OCI-LY1 (cell line): Measurements from ENCODE around the gene PTPRD.

Experiments
- H2AFZ ChIP-seq: fragments of 200-600 bp; sonication (generic), shearing (Covaris generic); 2 replicates; pipeline ENCODE4 v1.6.0; 2014; ENCODE audit warnings: antibody characterized with exemption, mild to moderate bottlenecking, low read length
- H3F3A ChIP-seq: fragments of 200-600 bp; sonication (generic), shearing (Covaris generic); 2 replicates; pipeline ENCODE4 v1.6.0; 2014; ENCODE audit warnings: mild to moderate bottlenecking, antibody characterized with exemption, low read length, moderate library complexity; ENCODE audit not compliant: insufficient read depth
- H3K27ac ChIP-seq: fragments of 200-600 bp; sonication (generic); 2 replicates; pipeline ENCODE4 v1.5.1; 2014; ENCODE audit warnings: low read length, mixed run types, mild to moderate bottlenecking, low read depth; ENCODE audit not compliant: poor library complexity, severe bottlenecking
- H3K27me3 ChIP-seq: fragments of 200-600 bp; sonication (generic); 2 replicates; pipeline ENCODE4 v1.6.0; 2014; ENCODE audit warnings: antibody characterized with exemption, mild to moderate bottlenecking, low read length, moderate library complexity; ENCODE audit not compliant: insufficient read depth
- H3K36me3 ChIP-seq: fragments of 200-600 bp; sonication (generic); 2 replicates; pipeline ENCODE4 v1.6.1; 2014; ENCODE audit warnings: mild to moderate bottlenecking, antibody characterized with exemption, low read length, moderate library complexity, mixed read lengths; ENCODE audit not compliant: insufficient read depth
- H3K4me1 ChIP-seq: fragments of 200-600 bp; sonication (generic); 2 replicates; pipeline ENCODE4 v1.5.1; 2014; ENCODE audit warnings: mild to moderate bottlenecking, low read length, moderate library complexity; ENCODE audit not compliant: insufficient read depth, severe bottlenecking
- H3K4me2 ChIP-seq: fragments of 200-600 bp; sonication (generic), shearing (Covaris generic); 2 replicates; pipeline ENCODE4 v1.6.1; 2014; ENCODE audit warnings: low read length
- H3K4me3 ChIP-seq: fragments of 200-600 bp; sonication (generic); 2 replicates; pipeline ENCODE4 v1.5.1; 2014; ENCODE audit warnings: low read length, low read depth, mild to moderate bottlenecking, mixed read lengths; ENCODE audit not compliant: poor library complexity, severe bottlenecking
- H3K79me2 ChIP-seq: fragments of 200-600 bp; shearing (Covaris generic); 2 replicates; pipeline ENCODE4 v1.6.1; 2016; ENCODE audit warnings: mixed run types, low read length, mixed read lengths; ENCODE audit not compliant: insufficient read depth
- H3K9ac ChIP-seq: fragments of 200-600 bp; sonication (generic), shearing (Covaris generic); 2 replicates; pipeline ENCODE4 v1.6.1; 2014; ENCODE audit warnings: mild to moderate bottlenecking, low read length, mixed read lengths
- H3K9me2 ChIP-seq: fragments of 200-600 bp; sonication (generic), shearing (Covaris generic); 2 replicates; pipeline ENCODE4 v1.6.1; 2014; ENCODE audit warnings: low read depth, mild to moderate bottlenecking, low read length, mixed read lengths
- H3K9me3 ChIP-seq: fragments of 200-600 bp; shearing (Covaris generic); 2 replicates; pipeline ENCODE4 v1.6.1; 2014; ENCODE audit warnings: low read length, mixed read lengths
- H4K20me1 ChIP-seq: fragments of 200-600 bp; sonication (generic), shearing (Covaris generic); 2 replicates; pipeline ENCODE4 v1.6.0; 2016; ENCODE audit warnings: mild to moderate bottlenecking, low read length; ENCODE audit not compliant: insufficient read depth
- EZH2 ChIP-seq: fragments of 200-600 bp; sonication (generic), shearing (Covaris generic); IDR thresholded peaks from 2 replicates; pipeline ENCODE4 v1.8.0; 2017; ENCODE audit warnings: borderline replicate concordance, mixed run types, mild to moderate bottlenecking, antibody characterized with exemption, low read length, moderate library complexity, mixed read lengths
- TF ChIP-seq, protein P1 (sequence below): fragments of 200-600 bp; sonication (generic), shearing (Covaris generic); IDR thresholded peaks from 2 replicates; pipeline ENCODE4 v1.5.1; 2017; ENCODE audit warnings: mild to moderate bottlenecking, antibody characterized with exemption, low read length, moderate library complexity, mixed read lengths

Gene PTPRD

DNA sequence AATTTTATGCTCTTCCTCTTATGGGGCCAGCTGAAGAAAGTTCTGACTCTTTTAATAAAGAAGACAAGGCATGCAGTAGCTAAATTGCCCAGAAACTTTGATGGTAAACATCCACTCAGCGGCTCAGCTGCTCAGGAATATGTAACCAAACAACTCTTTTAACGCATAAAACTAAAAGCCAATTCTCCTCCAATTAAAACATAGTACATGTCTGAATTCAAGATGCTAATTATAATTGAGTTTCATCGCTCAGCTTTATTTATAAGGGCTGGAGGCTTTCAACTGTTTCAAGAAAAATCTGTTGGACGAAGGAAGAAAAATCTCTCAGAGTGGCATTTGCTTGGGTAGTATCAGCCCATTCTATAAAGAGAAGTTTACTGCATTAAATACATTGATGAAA is 359.5 kb downstream of the PTPRD start:
- Histone ChIP-seq H3K9ac (no peak overlapping the region), H3K79me2 (no peaks in the 10 kb centered on the region)
- TF ChIP-seq, protein P1, sequence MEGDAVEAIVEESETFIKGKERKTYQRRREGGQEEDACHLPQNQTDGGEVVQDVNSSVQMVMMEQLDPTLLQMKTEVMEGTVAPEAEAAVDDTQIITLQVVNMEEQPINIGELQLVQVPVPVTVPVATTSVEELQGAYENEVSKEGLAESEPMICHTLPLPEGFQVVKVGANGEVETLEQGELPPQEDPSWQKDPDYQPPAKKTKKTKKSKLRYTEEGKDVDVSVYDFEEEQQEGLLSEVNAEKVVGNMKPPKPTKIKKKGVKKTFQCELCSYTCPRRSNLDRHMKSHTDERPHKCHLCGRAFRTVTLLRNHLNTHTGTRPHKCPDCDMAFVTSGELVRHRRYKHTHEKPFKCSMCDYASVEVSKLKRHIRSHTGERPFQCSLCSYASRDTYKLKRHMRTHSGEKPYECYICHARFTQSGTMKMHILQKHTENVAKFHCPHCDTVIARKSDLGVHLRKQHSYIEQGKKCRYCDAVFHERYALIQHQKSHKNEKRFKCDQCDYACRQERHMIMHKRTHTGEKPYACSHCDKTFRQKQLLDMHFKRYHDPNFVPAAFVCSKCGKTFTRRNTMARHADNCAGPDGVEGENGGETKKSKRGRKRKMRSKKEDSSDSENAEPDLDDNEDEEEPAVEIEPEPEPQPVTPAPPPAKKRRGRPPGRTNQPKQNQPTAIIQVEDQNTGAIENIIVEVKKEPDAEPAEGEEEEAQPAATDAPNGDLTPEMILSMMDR = no peak
- TF ChIP-seq EZH2 = no peak

DNA sequence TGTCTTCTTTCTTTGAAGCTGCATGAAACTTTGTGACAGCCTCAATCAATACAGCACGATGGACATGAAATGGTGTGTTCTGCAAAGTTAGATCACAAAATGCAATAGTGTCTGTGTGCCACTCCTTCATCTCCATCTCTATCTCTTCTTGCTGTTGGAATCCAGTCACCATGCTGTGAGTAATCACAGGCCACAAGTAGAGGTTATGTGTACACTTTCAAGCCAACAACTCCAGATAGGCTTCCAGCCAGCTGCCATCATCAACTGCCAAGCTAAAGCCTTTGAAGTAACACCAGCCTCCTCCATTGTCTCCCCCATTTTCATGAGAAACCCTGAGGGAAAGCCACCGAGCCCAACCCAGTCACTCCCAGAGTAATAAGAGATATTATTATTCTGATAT is 360.6 kb downstream of the PTPRD start:
- Histone ChIP-seq H4K20me1 (no peaks in the 10 kb centered on the region), H2AFZ (no peak overlapping the region), H3F3A (no peaks in the 10 kb centered on the region), H3K4me2 (no peak overlapping the region), H3K4me3 (no peak overlapping the region), H3K27ac (no peak overlapping the region), H3K9ac (no peak overlapping the region), H3K79me2 (no peaks in the 10 kb centered on the region), H3K9me2 (no peaks in the 10 kb centered on the region), H3K27me3 (0 out of 2 replicates have a peak, but pooled peaks cover 3% of the 10 kb centered on the region), H3K36me3 (no peaks in the 10 kb centered on the region), H3K9me3 (no peaks in the 10 kb centered on the region), H3K4me1 (no peaks in the 10 kb centered on the region)
- TF ChIP-seq EZH2 = no peak
- TF ChIP-seq, protein P1 = no peak

More for the DNA sequence above, 359.5 kb downstream of the PTPRD start:
- Histone ChIP-seq H2AFZ (no peak overlapping the region), H3K27me3 (0 out of 2 replicates have a peak, but pooled peaks cover 3% of the 10 kb centered on the region), H4K20me1 (no peaks in the 10 kb centered on the region), H3K4me3 (no peak overlapping the region), H3K9me2 (no peaks in the 10 kb centered on the region), H3K4me1 (no peaks in the 10 kb centered on the region), H3K27ac (no peak overlapping the region), H3K36me3 (no peaks in the 10 kb centered on the region), H3K9me3 (no peaks in the 10 kb centered on the region), H3F3A (no peaks in the 10 kb centered on the region), H3K4me2 (no peak overlapping the region)

DNA sequence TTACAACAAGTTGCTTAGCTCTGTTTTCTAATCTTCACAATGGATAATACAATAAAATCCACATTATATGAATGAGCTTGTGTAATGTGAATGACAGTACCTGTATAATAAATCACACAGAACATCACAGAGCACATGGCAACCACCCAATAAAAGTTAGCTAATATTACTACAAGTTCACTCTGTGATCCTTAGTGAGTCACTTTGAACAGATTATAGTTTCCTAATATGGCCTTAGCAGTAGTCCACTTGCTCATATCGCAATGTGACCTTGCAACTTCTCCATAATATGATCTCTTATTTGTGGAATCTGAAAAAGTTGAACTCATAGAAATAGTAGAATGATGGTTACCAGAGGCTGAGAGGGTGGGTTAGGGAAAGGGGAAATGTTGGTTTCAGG is 361.3 kb downstream of the PTPRD start:
- no peaks in the 10 kb centered on the region for H3F3A ChIP-seq
- H3K36me3 ChIP-seq = no peaks in the 10 kb centered on the region
- H3K79me2 ChIP-seq = no peaks in the 10 kb centered on the region
- no peaks in the 10 kb centered on the region for H4K20me1 ChIP-seq
- no peak overlapping the region for H3K27ac ChIP-seq
- H2AFZ ChIP-seq = no peak overlapping the region
- no peak overlapping the region for H3K4me3 ChIP-seq
- no peak overlapping the region for H3K9ac ChIP-seq
- 0 out of 2 replicates have a peak, but pooled peaks cover 3% of the 10 kb centered on the region for H3K27me3 ChIP-seq
- H3K4me2 ChIP-seq = no peak overlapping the region
- no peaks in the 10 kb centered on the region for H3K4me1 ChIP-seq
- no peak for TF ChIP-seq EZH2
- TF ChIP-seq, protein P1 = no peak
- H3K9me3 ChIP-seq = no peaks in the 10 kb centered on the region
- no peaks in the 10 kb centered on the region for H3K9me2 ChIP-seq
